ENCODE results near the gene HMGN1.

The HMGN1 gene

GRCh38 chr21:39296891-39297290 is 52.0 kb downstream of the HMGN1 start:
- DNase-seq (ENCODE audit: low spot score) = no peak

Measured in kidney capillary endothelial cell (primary cell).